ENCODE results near the gene KCTD17.

The KCTD17 gene

GRCh38 chr22:37091994-37092393 is 40.5 kb downstream of the KCTD17 start:
- Histone ChIP-seq H3F3A (ENCODE audit: insufficient read depth, low read length) (no peaks in the 10 kb centered on the region), H3K9me2 (ENCODE audit: low read depth, low read length) (no peaks in the 10 kb centered on the region), H4K20me1 (ENCODE audit: insufficient read depth, low read length) (no peaks in the 10 kb centered on the region), H3K27ac (ENCODE audit: low read depth, low read length, poor library complexity, severe bottlenecking) (no peak overlapping the region), H3K4me1 (ENCODE audit: insufficient read depth, low read length, severe bottlenecking) (no peaks in the 10 kb centered on the region), H3K27me3 (ENCODE audit: insufficient read depth, low read length) (0 out of 2 replicates have a peak, but pooled peaks cover 8% of the 10 kb centered on the region), H3K4me3 (ENCODE audit: low read depth, low read length, poor library complexity, severe bottlenecking) (no peak overlapping the region), H2AFZ (ENCODE audit: low read length) (no peak overlapping the region), H3K9ac (ENCODE audit: low read length) (no peak overlapping the region), H3K79me2 (ENCODE audit: insufficient read depth, low read length) (no peaks in the 10 kb centered on the region), H3K4me2 (ENCODE audit: low read length) (no peak overlapping the region), H3K9me3 (ENCODE audit: low read length) (no peaks in the 10 kb centered on the region), H3K36me3 (ENCODE audit: insufficient read depth, low read length) (no peaks in the 10 kb centered on the region)
- no peak for TF ChIP-seq EZH2 (IDR thresholded peaks at IDR 0.05; ENCODE audit: borderline replicate concordance, low read length)
- TF ChIP-seq CTCF (IDR thresholded peaks at IDR 0.05; ENCODE audit: low read length): no peak

- TF ChIP-seq CTCF (IDR thresholded peaks at IDR 0.05; ENCODE audit: low read length): no peak
- no peak for TF ChIP-seq EZH2 (IDR thresholded peaks at IDR 0.05; ENCODE audit: borderline replicate concordance, low read length)
- H3K79me2 ChIP-seq (ENCODE audit: insufficient read depth, low read length): no peaks in the 10 kb centered on the region
- H3K36me3 ChIP-seq (ENCODE audit: insufficient read depth, low read length): no peaks in the 10 kb centered on the region
- no peaks in the 10 kb centered on the region for H4K20me1 ChIP-seq (ENCODE audit: insufficient read depth, low read length)
- 0 out of 2 replicates have a peak, but pooled peaks cover 8% of the 10 kb centered on the region for H3K27me3 ChIP-seq (ENCODE audit: insufficient read depth, low read length)
- H3K4me3 ChIP-seq (ENCODE audit: low read depth, low read length, poor library complexity, severe bottlenecking): no peak overlapping the region
- H3K4me1 ChIP-seq (ENCODE audit: insufficient read depth, low read length, severe bottlenecking): no peaks in the 10 kb centered on the region
- H3K27ac ChIP-seq (ENCODE audit: low read depth, low read length, poor library complexity, severe bottlenecking): no peak overlapping the region
- no peaks in the 10 kb centered on the region for H3F3A ChIP-seq (ENCODE audit: insufficient read depth, low read length)
- no peak overlapping the region for H2AFZ ChIP-seq (ENCODE audit: low read length)
- no peaks in the 10 kb centered on the region for H3K9me3 ChIP-seq (ENCODE audit: low read length)
- H3K9ac ChIP-seq (ENCODE audit: low read length): no peak overlapping the region
- H3K4me2 ChIP-seq (ENCODE audit: low read length): no peak overlapping the region
- H3K9me2 ChIP-seq (ENCODE audit: low read depth, low read length): no peaks in the 10 kb centered on the region
Measured at GRCh38 chr22:37092997-37093396, 41.5 kb downstream of the KCTD17 start.

GRCh38 chr22:37094239-37094638 is 42.7 kb downstream of the KCTD17 start:
- no peaks in the 10 kb centered on the region for H3K9me2 ChIP-seq (ENCODE audit: low read depth, low read length)
- H3K9ac ChIP-seq (ENCODE audit: low read length): no peak overlapping the region
- H3K36me3 ChIP-seq (ENCODE audit: insufficient read depth, low read length): no peaks in the 10 kb centered on the region
- TF ChIP-seq EZH2 (IDR thresholded peaks at IDR 0.05; ENCODE audit: borderline replicate concordance, low read length) (no peak), CTCF (IDR thresholded peaks at IDR 0.05; ENCODE audit: low read length) (no peak)
- no peaks in the 10 kb centered on the region for H3K4me1 ChIP-seq (ENCODE audit: insufficient read depth, low read length, severe bottlenecking)
- no peaks in the 10 kb centered on the region for H4K20me1 ChIP-seq (ENCODE audit: insufficient read depth, low read length)
- H2AFZ ChIP-seq (ENCODE audit: low read length): no peak overlapping the region
- peaks cover 8% of the 10 kb centered on the region; the same call in 1 of the 2 replicates for H3K27me3 ChIP-seq (ENCODE audit: insufficient read depth, low read length)
- no peak overlapping the region for H3K27ac ChIP-seq (ENCODE audit: low read depth, low read length, poor library complexity, severe bottlenecking)
- no peak overlapping the region for H3K4me3 ChIP-seq (ENCODE audit: low read depth, low read length, poor library complexity, severe bottlenecking)
- H3K9me3 ChIP-seq (ENCODE audit: low read length): no peaks in the 10 kb centered on the region
- no peak overlapping the region for H3K4me2 ChIP-seq (ENCODE audit: low read length)
- no peaks in the 10 kb centered on the region for H3F3A ChIP-seq (ENCODE audit: insufficient read depth, low read length)
- H3K79me2 ChIP-seq (ENCODE audit: insufficient read depth, low read length): no peaks in the 10 kb centered on the region
